ENCODE results near the gene PRR5L. TPM values are rescaled to one million over a fixed set of nuclear protein-coding genes. Genes with fewer than 3 reads are reported as not detected.

The PRR5L gene
- total RNA-seq, 1 donor = 0.54 TPM

- H3K4me3 ChIP-seq (ENCODE audit: low read depth, low read length) = no peak overlapping the region
- no peak for DNase-seq (ENCODE audit: low read depth)
- TF ChIP-seq CTCF (IDR thresholded peaks at IDR 0.05; ENCODE audit: insufficient read depth, low read length) = no peak
These were observed 151.4 kb downstream of the PRR5L start for GRCh38 chr11:36447514-36447913.

- H3K4me3 ChIP-seq (ENCODE audit: low read depth, low read length) = no peak overlapping the region
- DNase-seq (ENCODE audit: low read depth) = no peak
- no peak for TF ChIP-seq CTCF (IDR thresholded peaks at IDR 0.05; ENCODE audit: insufficient read depth, low read length)
These were observed 151.9 kb downstream of the PRR5L start for GRCh38 chr11:36447947-36448346.

- peak; percentile 24 for DNase-seq (ENCODE audit: low read depth)
- peak overlapping the region; percentile 3 for H3K4me3 ChIP-seq (ENCODE audit: low read depth, low read length)
- no peak for TF ChIP-seq CTCF (IDR thresholded peaks at IDR 0.05; ENCODE audit: insufficient read depth, low read length)
These were observed 153.5 kb downstream of the PRR5L start for GRCh38 chr11:36449561-36450096.

- H3K4me3 ChIP-seq (ENCODE audit: low read depth, low read length) = peak overlapping the region; percentile 3
- TF ChIP-seq CTCF (IDR thresholded peaks at IDR 0.05; ENCODE audit: insufficient read depth, low read length) = no peak
- peak; percentile 22 for DNase-seq (ENCODE audit: low read depth)
These were observed 154.1 kb downstream of the PRR5L start for GRCh38 chr11:36450110-36450572.

- TF ChIP-seq CTCF (IDR thresholded peaks at IDR 0.05; ENCODE audit: insufficient read depth, low read length) = no peak
- no peak overlapping the region for H3K4me3 ChIP-seq (ENCODE audit: low read depth, low read length)
- no peak for DNase-seq (ENCODE audit: low read depth)
These were observed 155.0 kb downstream of the PRR5L start for GRCh38 chr11:36451045-36451444.

GRCh38 chr11:36451681-36452080, 155.6 kb downstream of the PRR5L start:
- no peak overlapping the region for H3K4me3 ChIP-seq (ENCODE audit: low read depth, low read length)
- no peak for TF ChIP-seq CTCF (IDR thresholded peaks at IDR 0.05; ENCODE audit: insufficient read depth, low read length)

More at GRCh38 chr11:36451681-36452080, 155.6 kb downstream of the PRR5L start:
- no peak for DNase-seq (ENCODE audit: low read depth)

All from fibroblast of the aortic adventitia (primary cell).